LHCN-M2 (cell line): ENCODE measurements around the gene ATP13A4. TPM values are rescaled to one million over a fixed set of nuclear protein-coding genes. Genes with fewer than 3 reads are reported as not detected.

Experiments used
- DNase-seq: peaks from one replicate; pipeline ENCODE4 v3.0.0-alpha.2; 2012; ENCODE audit warnings: low read depth
- total RNA-seq: library from RNA; depleted of rRNA; stranded (reverse); fragments of >200 nt; gene quantifications from 2 replicates; pipeline ENCODE4 v1.2.3, GENCODE V29; 2014

ATP13A4 gene
- total RNA-seq, 1 experiment from 2014 or later = 0.06 TPM

DNA sequence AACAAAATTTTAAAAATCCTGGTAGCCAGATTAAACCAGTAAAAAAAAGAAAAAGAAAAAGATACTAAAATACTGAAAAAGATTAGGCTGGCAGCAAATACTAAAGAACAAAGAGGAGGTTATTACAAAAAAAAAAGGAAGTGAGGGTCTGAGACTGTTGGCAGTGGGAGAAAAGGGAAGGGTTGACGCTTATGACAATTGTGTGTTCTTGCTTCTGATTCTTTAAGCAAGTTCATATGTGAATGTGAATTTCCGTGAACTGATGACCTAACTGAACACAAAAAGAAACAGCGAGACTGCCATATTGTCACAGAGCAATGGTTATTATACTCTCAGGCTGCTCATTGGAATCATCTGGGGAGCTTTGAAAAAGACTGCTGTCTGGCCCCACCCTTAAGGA, 56.5 kb downstream of the ATP13A4 start:
- no peak for DNase-seq

DNA sequence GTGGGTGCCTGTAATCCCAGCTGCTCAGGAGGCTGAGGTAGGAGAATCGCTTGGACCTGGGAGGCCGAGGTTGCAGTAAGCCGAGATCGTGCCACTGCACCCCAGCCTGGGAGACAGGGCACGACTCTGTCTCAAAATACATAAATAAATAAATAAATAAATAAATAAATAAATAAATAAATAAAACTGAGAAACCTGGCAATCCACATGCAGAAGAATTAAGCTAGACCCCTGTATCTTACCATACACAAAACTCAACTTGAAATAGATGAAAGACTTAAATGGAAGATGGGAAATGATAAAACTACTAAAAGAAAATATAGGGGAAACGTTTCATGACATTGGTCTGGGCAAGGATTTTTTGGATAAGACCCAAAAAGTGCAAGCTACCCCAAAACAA, 58.0 kb downstream of the ATP13A4 start:
- DNase-seq = no peak

DNA sequence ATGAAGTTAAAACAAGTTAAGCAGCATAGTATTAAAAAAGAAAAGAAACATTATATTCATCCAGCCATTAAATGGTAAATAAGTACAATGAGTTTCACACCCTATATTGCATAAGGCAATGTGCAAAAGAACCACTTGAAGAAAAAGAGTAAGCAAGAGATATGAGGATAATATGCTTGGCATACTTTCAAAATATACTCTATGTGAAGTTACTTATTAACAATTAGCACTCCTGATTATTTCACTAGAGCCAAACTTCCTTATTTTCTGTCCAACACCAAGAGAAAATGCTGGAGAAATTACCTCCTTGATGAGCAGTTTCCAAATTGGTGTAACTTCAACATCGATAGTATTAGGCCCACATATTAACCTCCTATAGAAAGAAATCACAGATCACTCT, 63.7 kb downstream of the ATP13A4 start:
- no peak for DNase-seq

DNA sequence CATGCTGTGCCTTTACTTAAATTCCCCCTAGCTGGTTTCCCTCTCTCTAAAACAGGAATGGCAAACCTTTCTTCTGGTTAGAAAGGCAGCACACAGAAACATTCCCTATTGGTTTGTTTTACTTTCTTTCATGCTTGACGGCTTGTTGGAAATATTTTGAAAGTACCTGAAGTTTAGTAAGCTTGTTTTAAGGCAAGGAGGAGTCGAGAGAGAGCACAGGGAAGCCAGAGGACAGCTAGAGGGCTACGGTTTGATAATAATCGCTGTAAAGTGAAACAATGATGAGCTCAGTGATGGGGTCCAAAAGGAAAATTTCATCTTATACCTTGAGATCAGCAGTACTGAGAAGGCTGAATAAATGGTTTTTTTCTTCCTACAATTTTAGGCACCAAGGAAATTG, 64.1 kb downstream of the ATP13A4 start:
- DNase-seq = no peak

DNA sequence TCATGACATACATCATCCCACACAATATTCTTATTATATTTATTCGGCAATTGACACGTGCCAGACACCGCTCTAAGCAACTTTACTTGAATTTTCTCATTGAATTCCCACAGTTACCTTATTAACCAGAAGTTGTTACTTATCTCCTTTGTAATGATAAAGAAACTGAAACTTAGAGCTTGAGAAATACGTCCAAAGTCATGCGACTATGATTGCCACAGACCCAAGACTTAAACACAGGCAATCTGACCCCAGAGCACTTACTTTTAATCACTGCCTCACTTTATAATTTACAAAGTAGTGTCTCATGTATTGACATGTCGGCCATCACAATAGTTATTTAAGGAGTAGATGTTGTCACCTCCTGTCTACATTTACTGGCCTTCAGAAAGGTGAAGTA, 64.7 kb downstream of the ATP13A4 start:
- DNase-seq = no peak

DNA sequence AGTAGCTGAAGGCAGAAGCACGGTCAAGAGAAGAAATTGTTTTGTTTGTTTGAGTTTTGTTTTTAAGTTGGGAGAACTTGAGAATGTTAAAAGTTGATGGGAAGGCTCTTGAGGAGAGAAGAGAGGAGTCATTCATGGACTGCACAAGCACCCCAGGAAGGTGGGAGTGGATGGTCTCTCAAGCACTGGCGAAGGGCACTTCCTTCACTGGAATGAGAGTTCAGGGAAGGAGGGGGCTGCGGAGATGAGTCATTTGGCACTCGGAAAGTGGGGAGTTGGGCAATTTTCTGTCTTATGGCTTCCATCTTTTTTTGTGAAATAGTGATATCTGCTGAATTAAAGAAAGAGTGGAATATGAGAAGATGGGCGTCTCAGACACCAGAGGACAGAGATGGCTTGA, 66.0 kb downstream of the ATP13A4 start:
- DNase-seq = no peak

DNA sequence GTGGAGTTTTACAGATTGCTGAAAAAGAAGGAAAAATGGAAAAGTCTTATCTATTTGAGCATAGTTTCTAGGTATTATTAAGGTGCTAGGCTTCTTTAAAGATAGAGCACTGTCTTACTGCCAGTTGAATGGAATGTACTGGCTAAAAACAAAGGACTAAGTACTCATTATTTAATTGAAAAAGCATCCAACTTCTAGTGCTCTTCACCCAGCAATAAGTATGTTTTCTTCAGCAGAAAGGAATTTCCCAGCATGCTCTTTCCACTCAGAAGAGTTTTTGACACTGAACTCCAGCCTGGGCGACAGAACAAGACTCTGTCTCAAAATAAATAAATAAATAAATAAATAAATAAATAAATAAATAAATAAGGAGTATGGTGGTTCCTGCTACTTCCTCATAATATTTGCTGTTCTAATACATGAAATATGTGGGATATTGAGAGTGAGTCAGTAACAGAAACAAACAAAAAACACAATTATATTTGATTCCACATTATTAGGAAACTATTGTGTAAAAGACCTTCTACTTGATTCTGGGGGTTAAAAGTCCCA, 70.6 kb downstream of the ATP13A4 start:
- no peak for DNase-seq

DNA sequence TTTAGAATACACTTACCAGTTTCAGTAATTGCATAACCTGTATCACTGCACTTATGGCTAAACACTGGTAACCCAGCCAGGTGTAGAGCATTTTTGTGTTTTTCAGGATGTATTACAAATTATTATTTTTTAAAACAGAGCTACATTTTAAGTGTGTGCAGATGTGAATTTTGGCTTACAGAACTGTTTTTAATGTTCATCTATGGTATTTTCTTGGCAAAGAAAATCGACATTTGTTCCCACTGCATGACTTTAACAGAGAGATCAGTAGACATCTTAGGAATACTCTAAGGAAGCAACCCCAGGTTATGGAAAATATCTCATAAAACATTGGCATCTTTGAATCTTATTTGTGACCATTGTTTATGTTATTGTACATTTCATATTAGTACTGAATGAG, 73.3 kb downstream of the ATP13A4 start:
- no peak for DNase-seq

DNA sequence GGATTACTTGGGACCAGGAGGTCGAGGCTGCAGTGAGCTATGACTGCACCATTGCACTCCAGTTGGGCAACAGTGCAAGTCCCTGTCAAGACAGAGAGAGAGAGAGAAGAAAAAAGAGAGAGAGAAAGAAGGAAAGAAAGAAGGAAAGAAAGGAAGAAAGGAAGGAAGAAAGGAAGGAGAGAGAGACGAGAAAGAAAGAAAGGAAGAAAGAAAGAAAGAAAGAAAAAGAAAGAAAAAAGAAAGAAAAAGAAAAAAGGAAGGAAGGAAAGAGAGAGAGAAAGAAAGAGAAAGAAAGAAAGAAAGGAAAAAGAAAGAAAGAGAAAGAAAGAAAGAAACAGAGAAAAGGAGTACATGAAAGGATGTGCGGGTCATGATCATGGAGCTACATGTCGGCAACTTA, 80.2 kb downstream of the ATP13A4 start:
- no peak for DNase-seq

DNA sequence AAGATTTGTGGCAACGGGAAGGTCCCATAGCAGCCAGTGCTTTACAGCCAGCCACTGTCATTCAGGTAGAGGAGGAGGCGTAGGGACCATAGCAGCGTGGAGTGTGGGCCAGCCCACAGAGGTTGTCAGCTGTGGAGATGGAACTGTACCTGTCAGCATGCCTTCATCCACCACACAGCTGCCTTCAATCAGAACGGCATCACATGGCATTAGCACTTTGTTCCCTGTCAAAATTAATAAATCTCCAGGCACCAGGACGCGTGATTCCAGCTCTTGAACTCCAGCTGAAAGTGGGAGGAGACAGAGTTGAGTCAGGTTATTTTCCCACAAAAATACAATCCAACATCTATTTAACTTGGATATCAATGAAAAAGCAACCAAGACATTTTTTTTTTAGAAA, 84.0 kb downstream of the ATP13A4 start:
- DNase-seq = no peak

DNA sequence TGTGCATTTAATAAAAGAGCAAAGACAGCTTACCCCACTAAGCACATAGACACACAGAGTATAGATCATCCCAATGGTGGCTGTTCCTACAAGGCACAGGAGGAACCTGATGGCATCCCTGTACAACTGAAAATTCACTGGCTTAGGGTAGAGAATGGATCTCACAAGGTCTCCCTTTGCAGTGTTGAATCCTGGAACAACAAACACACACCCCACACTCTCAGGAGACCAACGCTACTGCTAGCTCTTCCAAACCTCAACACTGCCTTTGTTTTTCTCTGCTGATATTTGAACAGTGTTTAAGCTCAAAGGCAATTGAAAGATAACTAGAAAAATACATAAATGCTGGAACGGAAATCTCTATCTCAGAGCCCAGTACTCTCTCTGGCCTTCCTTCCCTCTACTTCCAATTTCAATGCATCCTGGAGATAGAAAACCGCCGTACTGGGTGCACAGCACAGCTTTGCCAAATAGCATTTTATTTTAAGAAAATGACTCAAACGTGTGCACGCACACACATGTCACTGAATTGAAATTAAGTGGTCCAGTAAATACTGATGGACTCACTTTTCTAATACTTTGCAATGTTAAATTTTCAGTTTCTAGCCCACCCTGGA, 88.6 kb downstream of the ATP13A4 start:
- no peak for DNase-seq

DNA sequence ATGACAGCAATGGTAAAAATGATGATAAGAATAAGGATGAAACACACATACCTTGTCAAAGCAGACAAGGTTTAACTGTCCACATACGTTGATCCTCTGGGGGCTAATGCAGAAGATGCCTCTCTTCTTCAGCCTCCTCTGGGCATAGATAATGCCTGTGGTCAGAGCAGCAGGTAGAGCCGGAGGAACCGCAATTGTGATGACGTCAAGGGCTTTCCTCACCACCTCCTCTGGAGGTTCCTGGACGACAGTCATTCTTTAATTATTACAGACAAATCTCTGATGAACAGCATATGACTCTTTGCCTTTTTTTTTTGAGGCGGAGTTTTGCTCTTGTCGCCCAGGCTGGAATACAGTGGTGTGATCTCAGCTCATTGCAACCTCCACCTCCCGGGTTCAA, 89.8 kb downstream of the ATP13A4 start:
- DNase-seq = no peak

DNA sequence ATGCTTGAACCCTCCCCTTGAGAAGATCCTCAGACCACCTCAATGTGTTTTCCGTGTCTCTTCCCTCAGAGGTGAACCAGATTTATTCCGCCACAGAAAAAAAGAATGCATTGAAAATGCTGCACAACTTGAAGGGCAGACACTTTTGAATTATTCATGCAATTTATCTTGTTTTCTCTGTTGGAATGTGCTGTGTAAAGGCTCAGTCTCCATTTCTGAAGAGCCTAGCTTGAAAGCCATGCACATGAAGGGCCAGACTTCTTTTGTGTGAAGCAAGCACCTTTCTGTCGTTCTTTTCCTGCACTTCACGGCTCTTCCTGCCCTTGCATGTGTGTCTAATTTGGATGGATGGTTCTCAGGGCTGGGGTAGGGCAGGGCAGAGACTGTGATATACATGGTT, 97.2 kb downstream of the ATP13A4 start:
- DNase-seq = no peak

DNA sequence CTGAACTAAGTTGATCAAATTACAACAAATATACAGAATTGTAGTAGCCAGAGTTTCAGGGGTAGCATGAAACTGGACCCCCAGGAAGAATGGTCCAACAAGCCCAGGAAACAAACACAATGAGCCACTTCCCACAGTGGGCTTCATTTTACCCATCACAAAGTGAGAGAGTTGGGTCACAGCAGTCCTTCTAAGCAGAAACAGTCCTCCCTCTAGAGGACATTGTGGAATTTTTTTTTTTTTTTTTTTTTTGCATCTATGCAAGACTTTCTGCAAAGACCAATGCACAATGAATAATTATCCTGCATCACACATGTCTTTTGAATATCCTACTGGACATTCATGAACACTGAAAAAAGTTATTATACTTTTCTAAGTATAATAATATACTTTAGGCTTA, 102.4 kb downstream of the ATP13A4 start:
- no peak for DNase-seq

DNA sequence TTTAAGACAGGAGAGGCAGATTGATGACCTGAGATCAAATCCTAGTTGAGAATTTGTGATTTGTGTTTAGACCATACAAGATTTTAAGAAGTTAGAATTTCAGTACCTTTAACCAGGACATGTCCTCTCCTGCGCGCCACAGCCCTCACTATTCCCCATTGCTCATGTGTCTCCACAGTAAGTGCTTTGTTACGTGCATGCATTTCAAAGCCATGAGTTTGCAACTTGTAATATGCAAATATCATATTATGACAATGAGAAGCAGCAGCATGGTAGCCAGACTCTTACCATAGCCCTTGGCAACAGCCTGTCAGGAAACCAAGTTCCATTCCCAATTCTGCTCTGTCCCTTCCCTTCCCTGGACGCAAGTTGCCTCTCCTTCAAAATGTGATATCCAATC, 102.8 kb downstream of the ATP13A4 start:
- DNase-seq = no peak

DNA sequence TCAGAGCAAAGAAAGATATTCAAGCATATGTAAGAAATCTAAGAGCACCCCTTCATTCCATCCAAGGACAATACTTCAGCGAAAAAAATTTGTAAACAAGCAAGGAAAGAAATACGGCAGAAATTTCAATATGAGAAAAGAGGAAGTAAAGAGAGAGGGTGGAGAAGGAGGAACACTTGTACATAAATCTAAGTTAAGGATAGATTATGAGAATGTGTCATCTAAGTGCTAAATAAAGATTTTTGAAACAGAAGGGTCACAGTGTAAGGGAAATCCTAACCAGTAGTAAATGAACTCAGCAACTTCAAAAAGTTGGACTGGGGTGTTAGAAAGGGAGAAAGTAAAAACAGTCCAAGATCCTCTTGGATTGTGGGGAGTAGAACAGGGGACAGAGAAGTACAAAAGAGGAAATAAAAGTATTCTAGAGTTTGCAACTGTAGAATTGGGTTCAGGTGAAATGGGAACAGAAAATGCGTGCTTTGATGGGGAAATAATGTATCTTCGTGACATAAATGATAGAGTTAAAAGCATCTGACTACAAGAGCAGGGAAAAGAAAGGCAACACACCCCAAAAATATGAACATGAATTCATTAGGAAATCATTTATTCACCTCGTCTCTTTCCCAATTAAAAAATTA, 107.6 kb downstream of the ATP13A4 start:
- no peak for DNase-seq

DNA sequence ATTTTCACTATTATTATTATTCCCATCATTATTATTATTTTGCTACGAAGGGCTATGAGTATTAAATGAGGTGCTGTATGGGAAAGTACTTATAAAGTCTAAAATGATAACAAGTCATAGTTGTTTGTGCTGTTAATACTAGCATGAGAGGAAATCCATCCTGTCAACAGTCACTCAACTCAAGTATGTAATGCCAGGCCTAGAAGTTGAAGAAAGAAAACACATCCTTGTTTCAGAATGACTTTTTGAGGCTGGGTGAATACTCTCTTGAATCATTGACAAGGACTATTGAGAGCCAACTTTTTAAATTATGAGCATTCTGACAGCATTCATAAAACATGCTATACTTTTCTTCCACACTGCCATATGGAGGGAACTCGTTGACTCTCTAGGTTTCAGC, 115.3 kb downstream of the ATP13A4 start:
- DNase-seq = no peak

DNA sequence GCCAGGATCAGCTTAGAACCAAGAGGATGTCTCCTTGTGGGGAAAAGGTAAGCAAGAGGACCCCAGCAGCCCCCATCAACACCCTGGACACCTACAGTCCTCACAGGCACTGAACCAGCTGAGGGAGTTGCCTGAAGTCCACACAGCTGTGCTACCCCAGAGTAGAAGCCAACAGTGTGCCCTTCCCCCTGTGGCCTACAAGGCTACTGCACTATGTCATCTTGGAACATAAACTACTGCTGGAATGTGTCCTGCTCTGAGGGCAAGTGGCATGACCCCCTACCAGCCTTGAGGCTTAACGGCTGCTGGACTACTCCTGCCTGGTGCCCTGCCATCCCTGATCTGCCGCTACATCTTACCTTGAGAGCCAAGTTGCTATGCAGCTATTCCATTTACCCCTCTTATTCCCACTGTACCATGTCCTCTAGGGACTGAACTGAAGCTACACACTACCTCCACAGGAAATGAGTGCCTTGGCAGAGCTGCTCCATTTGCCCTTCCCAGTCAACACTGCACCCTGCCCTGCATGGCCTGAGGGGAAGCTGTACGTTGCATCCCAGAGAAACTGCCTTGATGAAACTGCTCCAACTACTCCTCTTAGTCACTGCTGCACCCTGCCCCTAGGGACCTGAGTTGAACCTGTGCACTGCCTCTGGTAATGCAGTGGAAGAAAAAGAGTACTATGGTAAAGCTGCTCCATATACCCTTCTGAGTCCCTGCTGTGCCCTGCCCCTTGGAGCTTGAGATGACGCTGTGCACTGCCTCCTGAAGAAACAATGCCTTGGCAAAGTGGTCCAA, 135.9 kb downstream of the ATP13A4 start:
- DNase-seq = no peak

DNA sequence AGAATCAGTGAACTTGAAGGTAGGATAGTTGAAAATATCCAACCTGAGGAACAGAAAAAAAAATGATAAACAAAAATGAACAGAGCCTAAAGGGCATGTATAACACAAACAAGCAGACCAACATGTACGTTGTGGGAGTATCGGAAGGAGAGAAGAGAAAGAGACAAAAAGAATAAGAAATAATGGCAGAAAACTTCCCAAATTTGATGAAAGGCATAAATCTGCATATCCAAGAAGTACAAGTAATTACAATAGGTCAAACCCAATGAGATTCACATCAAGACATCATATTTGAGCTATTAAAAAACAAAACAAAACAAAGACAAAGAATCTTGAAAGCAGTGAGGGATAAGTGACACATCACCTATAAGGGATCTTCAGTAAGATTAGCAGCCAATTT, 138.1 kb downstream of the ATP13A4 start:
- DNase-seq = no peak

DNA sequence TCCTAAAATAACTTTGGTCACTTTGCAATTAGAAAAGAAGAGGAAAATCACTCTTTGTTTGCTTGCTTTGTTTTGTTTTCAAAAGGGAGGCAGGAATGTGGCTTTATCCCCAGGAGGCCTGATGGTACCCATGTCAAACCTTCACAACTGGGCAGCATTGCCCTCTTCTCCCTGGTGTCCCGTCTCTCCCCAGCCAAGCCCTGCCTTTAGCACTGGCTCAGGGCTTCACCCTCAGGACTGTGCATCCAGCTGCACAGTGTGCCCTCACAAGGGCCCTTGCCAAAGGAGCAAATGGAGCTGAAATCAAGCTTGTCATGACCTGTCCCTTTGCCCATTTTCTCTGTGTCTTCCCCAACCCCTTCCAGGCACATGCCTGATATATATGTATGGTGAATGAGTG, 147.0 kb downstream of the ATP13A4 start:
- DNase-seq = no peak

DNA sequence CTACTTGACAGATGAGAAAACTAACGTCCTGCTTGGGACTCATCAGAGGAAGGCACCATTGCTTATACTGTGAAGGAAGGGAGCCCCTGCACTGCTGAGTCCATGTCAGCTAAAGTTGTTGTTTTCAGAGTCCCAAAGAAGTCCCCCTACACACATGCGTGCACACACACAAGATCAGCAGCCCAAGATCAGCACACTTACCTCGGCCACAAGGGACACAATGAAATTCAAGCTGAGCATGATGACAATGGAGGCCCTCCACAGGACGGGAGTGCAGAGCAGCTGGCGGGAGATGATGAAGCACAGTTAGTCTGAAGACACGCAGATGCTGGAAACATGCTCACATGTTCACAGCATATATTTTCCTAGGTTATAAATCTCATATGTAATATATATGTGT, 147.6 kb downstream of the ATP13A4 start:
- no peak for DNase-seq

DNA sequence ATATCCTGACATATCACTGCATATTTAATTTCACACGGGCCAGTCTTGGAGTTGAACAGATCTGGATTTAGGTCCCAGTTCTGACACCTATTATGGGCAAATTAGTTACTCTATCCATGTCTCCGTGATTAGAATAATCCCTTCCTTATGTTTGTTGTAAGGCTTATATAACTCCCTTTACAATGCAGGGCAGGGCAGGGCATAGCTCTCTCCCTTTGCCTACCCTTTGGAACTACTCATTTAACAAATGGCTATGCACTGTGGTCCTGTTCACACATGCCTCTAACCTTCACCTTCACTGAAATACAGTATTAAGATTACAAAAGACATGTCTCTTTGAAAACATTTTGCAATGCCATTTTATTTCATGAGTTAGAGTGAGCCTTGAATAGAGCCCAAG, 151.4 kb downstream of the ATP13A4 start:
- DNase-seq = no peak

DNA sequence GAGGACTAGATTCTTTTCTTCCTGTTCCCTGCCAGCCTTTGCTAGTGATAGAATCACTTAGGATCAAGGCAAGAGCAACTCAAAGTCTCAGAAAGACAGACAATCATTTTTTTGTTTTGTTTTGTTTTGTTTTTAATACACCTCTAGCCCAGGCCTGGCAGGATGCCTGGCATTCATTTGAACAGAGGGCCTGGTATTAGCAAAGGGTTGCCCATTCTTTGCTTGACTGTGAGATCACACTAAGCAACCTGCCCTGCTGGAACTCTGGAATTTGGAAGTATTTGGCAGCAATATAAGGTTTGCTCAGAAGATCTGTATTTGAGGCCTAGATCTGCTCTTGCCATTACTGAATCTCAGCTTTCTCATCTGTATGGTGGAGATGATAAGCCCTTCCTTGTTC, 154.4 kb downstream of the ATP13A4 start:
- no peak for DNase-seq
